Measurements from ENCODE around the gene PDE4D. TPM values are rescaled to one million over a fixed set of nuclear protein-coding genes. Genes with fewer than 3 reads are reported as not detected.

Gene PDE4D
- total RNA-seq, 1 experiment from 2014 or later: 2.4 TPM

GRCh38 chr5:59684388-59685190, 208.9 kb downstream of the PDE4D start:
- in situ Hi-C loops (cut with HindIII; ENCODE audit: low pct_unique_long_range_greater_than_20kb, low sequenced_read_pairs) (no loop called here), intact Hi-C loops (cut with micrococcal nuclease; ENCODE audit: unreplicated experiment) (no loop called here)
- ATAC-seq (no peak), DNase-seq (ENCODE audit: low read depth, low spot score) (no peak)
- Histone ChIP-seq H3K9me3 (ENCODE audit: control insufficient read depth, insufficient read depth, low read depth, low read length) (no peaks in the 10 kb centered on the region), H3K27me3 (ENCODE audit: control insufficient read depth, insufficient read depth, low read length) (no peaks in the 10 kb centered on the region), H3K27ac (ENCODE audit: low read length) (no peak overlapping the region), H3K4me3 (ENCODE audit: low read depth in 2 of 2, low read length in 2 of 2) (no peak overlapping the region), H3K36me3 (ENCODE audit: control insufficient read depth, insufficient read depth, low read length) (no peaks in the 10 kb centered on the region), H3K4me1 (ENCODE audit: control insufficient read depth, insufficient read depth, low read length) (no peaks in the 10 kb centered on the region)
- TF ChIP-seq POLR2AphosphoS5 (IDR thresholded peaks at IDR 0.05; ENCODE audit: low read depth, low read length): no peak
- TF ChIP-seq TCF7L2 (IDR thresholded peaks at IDR 0.05; ENCODE audit: low read depth, low read length): no peak
- no peak for TF ChIP-seq REST (IDR thresholded peaks at IDR 0.05; ENCODE audit: insufficient read depth in 1 of 2, low read depth in 2 of 2, low read length in 1 of 2)
- TF ChIP-seq SIN3A (IDR thresholded peaks at IDR 0.05; ENCODE audit: borderline replicate concordance, insufficient read depth, low read depth, low read length): no peak
- no peak for TF ChIP-seq CTCF (IDR thresholded peaks at IDR 0.05)
- CTCF ChIA-PET: no interaction called here
- no TSS peak for BruUV-seq (replicated peaks)
- POLR2A ChIA-PET: no interaction called here

GRCh38 chr5:59683311-59683710, 210.2 kb downstream of the PDE4D start:
- H3K27me3 ChIP-seq (ENCODE audit: control insufficient read depth, insufficient read depth, low read length): no peaks in the 10 kb centered on the region
- H3K4me1 ChIP-seq (ENCODE audit: control insufficient read depth, insufficient read depth, low read length): no peaks in the 10 kb centered on the region
- H3K9me3 ChIP-seq (ENCODE audit: control insufficient read depth, insufficient read depth, low read depth, low read length): no peaks in the 10 kb centered on the region
- in situ Hi-C loops (cut with HindIII; ENCODE audit: low pct_unique_long_range_greater_than_20kb, low sequenced_read_pairs): no loop called here
- H3K36me3 ChIP-seq (ENCODE audit: control insufficient read depth, insufficient read depth, low read length): no peaks in the 10 kb centered on the region
- ChIA-PET POLR2A (no interaction called here), CTCF (no interaction called here)
- no peak overlapping the region for H3K27ac ChIP-seq (ENCODE audit: low read length)
- no peak for DNase-seq (ENCODE audit: low read depth, low spot score)
- no peak for ATAC-seq
- no peak overlapping the region for H3K4me3 ChIP-seq (ENCODE audit: low read depth in 2 of 2, low read length in 2 of 2)
- intact Hi-C loops (cut with micrococcal nuclease; ENCODE audit: unreplicated experiment): no loop called here
- TF ChIP-seq SIN3A (IDR thresholded peaks at IDR 0.05; ENCODE audit: borderline replicate concordance, insufficient read depth, low read depth, low read length): no peak
- TF ChIP-seq CTCF (IDR thresholded peaks at IDR 0.05): no peak
- no peak for TF ChIP-seq POLR2AphosphoS5 (IDR thresholded peaks at IDR 0.05; ENCODE audit: low read depth, low read length)
- no peak for TF ChIP-seq TCF7L2 (IDR thresholded peaks at IDR 0.05; ENCODE audit: low read depth, low read length)
- no peak for TF ChIP-seq REST (IDR thresholded peaks at IDR 0.05; ENCODE audit: insufficient read depth in 1 of 2, low read depth in 2 of 2, low read length in 1 of 2)
- no TSS peak for BruUV-seq (replicated peaks)
